Activated T-cell treated with anti-CD3 and anti-CD28 coated beads, Interleukin-2, amount 50 U/mL, for 24 hours (primary cell): ENCODE measurements around the gene IQCN.
"Not testable (repeated sequence)": the region's sequence is repeated elsewhere in the genome, so short reads cannot be mapped to it uniquely, and the experiment has no call there.

Experiments
- DNase-seq: peaks from one replicate; pipeline ENCODE4 v3.0.0-alpha.2; 2020
- H3K27ac Mint-ChIP-seq: 2 replicates; pipeline ENCODE4 v1.8.0; 2020; ENCODE audit warnings: mild to moderate bottlenecking, mixed read lengths
- H3K27me3 Mint-ChIP-seq: 2 replicates; pipeline ENCODE4 v1.8.0; 2020; ENCODE audit warnings: mixed read lengths
- H3K36me3 Mint-ChIP-seq: 2 replicates; pipeline ENCODE4 v1.8.0; 2020; ENCODE audit warnings: low read depth, mixed read lengths
- H3K4me1 Mint-ChIP-seq: 2 replicates; pipeline ENCODE4 v1.8.0; 2020; ENCODE audit warnings: low read depth, mixed read lengths
- H3K4me3 Mint-ChIP-seq: 2 replicates; pipeline ENCODE4 v1.8.0; 2020; ENCODE audit warnings: mild to moderate bottlenecking, moderate library complexity, mixed read lengths
- H3K9me3 Mint-ChIP-seq: 2 replicates; pipeline ENCODE4 v1.8.0; 2020; ENCODE audit warnings: mixed read lengths

The IQCN gene

DNA sequence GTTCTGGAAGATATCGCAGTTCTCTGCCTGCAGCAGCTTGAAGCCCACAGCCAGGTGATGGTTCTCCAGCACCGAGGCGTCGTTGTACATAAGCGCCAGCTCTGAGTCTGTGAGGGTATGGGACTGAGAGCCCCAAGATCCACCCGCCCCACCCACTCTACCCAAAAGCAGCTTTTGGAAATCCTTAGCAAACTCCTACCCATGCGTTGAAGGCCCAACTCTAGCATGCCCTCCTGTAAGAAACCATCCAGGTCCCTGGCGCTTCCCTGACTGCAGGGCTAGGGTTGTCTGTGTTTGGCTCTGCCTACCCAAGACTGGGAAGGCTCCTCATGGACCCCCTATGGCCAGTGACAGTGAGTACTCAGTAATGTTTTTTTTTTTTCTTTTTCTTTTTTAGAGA is 57.5 kb downstream of the IQCN start:
- Mint-ChIP-seq H3K9me3 (no peaks in the 10 kb centered on the region), H3K4me1 (peaks cover 11% of the 10 kb centered on the region), H3K27me3 (peaks cover 10% of the 10 kb centered on the region), H3K27ac (no peak overlapping the region), H3K36me3 (no peaks in the 10 kb centered on the region), H3K4me3 (no peak overlapping the region)
- DNase-seq = no peak

DNA sequence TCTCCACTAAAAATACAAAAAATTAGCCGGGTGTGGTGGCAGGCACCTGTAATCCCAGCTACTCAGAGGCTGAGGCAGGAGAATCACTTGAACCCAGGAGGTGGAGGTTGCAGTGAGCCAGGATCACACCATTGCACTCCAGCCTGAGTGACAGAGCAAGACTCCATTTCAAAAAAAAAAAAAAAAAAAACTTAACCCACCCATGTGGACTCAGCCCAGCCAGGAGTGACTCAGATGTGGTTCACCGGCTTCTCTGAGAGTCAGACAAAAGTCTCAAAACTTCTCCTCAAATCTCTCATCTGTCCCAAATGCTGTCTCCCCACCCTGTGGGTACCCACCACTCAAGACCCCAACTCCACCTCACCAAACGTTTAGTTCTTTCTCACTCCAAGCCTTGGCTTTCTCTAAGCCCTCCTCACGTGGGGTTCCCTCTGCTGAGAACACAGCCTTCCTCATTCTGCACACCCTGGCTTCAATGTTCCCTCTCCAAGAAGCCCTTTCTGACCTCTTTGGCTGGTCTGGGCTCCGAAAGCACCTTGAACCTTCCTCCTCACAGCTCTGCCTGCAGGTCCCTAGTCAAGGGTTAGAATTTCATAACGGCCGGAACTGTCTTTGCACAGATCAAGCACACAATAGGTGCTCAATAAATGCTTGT is 59.3 kb downstream of the IQCN start:
- H3K27ac Mint-ChIP-seq = no peak overlapping the region
- peaks cover 8% of the 10 kb centered on the region for H3K4me1 Mint-ChIP-seq
- no peaks in the 10 kb centered on the region for H3K9me3 Mint-ChIP-seq
- peaks cover 3% of the 10 kb centered on the region for H3K27me3 Mint-ChIP-seq
- no peak overlapping the region for H3K4me3 Mint-ChIP-seq
- DNase-seq = no peak
- no peaks in the 10 kb centered on the region for H3K36me3 Mint-ChIP-seq

- Mint-ChIP-seq H3K27me3 (peaks cover 11% of the 10 kb centered on the region), H3K36me3 (no peaks in the 10 kb centered on the region), H3K4me3 (no peak overlapping the region), H3K27ac (no peak overlapping the region), H3K9me3 (no peaks in the 10 kb centered on the region), H3K4me1 (peaks cover 8% of the 10 kb centered on the region)
- no peak for DNase-seq
Observed at GRCh38 chr19:18211683-18212082, 62.6 kb downstream of the IQCN start.

- H3K9me3 Mint-ChIP-seq, H3K27ac Mint-ChIP-seq, H3K4me1 Mint-ChIP-seq, H3K36me3 Mint-ChIP-seq, DNase-seq, H3K4me3 Mint-ChIP-seq: not testable (repeated sequence)
- H3K27me3 Mint-ChIP-seq = peaks cover 11% of the 10 kb centered on the region
Observed at GRCh38 chr19:18209912-18210311, 64.3 kb downstream of the IQCN start.

DNA sequence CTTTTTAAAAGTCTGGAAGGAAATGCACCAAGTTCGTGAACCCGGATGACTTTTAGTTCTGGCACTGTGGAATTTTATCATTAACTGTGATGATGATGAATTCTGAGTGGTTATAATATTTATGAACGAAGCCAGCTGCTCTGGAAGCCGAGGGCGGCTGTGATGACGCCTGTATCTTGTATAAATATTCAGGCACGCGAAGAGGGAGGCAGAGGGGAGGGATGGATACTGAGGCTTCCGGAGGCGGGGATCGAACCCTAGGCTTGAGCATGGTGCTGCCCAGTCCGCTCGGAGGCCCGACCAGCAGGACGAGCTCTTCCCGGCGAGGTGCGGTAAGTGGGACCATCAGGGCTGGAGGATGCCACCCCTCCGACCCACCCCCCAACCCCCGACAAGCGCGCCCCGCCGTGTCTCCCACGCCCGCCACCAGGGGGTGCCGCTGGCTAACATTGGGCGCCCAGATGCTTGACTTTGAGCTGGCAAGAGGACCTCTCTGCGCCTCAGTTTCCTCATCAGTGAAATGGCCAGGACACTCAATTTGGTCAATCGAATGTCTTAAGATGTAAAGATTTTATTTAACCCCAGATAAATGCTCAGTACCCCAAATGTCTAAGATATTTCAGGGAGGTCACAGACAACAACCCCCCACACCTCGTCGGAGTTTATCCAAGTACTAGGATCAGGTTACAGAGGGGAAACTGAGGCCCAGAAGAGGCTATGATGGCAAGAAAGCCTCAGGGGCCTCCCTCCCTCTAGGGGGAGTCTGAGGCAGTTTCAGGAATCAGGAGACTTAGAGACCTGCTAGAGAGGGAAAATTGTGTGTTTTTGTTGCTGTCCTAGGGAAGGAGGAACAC is 65.9 kb downstream of the IQCN start:
- H3K27ac Mint-ChIP-seq = no peak overlapping the region
- peak; percentile 78 for DNase-seq
- peaks cover 16% of the 10 kb centered on the region for H3K4me1 Mint-ChIP-seq
- H3K4me3 Mint-ChIP-seq = no peak overlapping the region
- H3K27me3 Mint-ChIP-seq = peaks cover 8% of the 10 kb centered on the region
- peaks cover 3% of the 10 kb centered on the region for H3K36me3 Mint-ChIP-seq
- H3K9me3 Mint-ChIP-seq = no peaks in the 10 kb centered on the region
